Thoracic aorta (tissue), 2 donors: Measurements from ENCODE around the gene LRMDA. TPM values are rescaled to one million over a fixed set of nuclear protein-coding genes. Genes with fewer than 3 reads are reported as not detected.

Experiments
- ATAC-seq: fragments of 150-250 bp; one replicate; pipeline ENCODE4 v1.8.0; 2017; ENCODE audit warnings: low read depth; ENCODE audit not compliant: insufficient number of reproducible peaks, low FRiP score
- DNase-seq: peaks from one replicate; pipeline ENCODE4 v3.0.0-alpha.2; 2020; ENCODE audit warnings: low spot score
- H3K27ac ChIP-seq, 2 donors: fragments of 200-600 bp; sonication (generic); 1 replicate in 1 of 2; 2 replicates in 1 of 2; pipeline ENCODE4 v1.5.1; 2016; ENCODE audit warnings: mild to moderate bottlenecking in 2 of 2, moderate library complexity in 2 of 2
- H3K27me3 ChIP-seq: fragments of 200-600 bp; sonication (generic); replicated peaks from 2 replicates; pipeline ENCODE4 v1.6.0; 2016; ENCODE audit warnings: mild to moderate bottlenecking; ENCODE audit not compliant: insufficient read depth
- H3K36me3 ChIP-seq: fragments of 200-600 bp; sonication (generic); one replicate; pipeline ENCODE4 v1.5.1; 2016
- H3K4me1 ChIP-seq, 2 donors: fragments of 200-600 bp; sonication (generic); 1 replicate in 1 of 2; 2 replicates in 1 of 2; pipeline versions ENCODE4 v1.5.1 to v1.6.0; 2016; ENCODE audit warnings: low read depth in 2 of 2, mild to moderate bottlenecking in 1 of 2; ENCODE audit not compliant: control insufficient read depth in 1 of 2
- H3K4me3 ChIP-seq: fragments of 200-600 bp; sonication (generic); 2 replicates; pipeline ENCODE4 v1.5.1; 2016; ENCODE audit warnings: mild to moderate bottlenecking
- H3K9me3 ChIP-seq: fragments of 200-600 bp; sonication (generic); 2 replicates; pipeline ENCODE4 v1.5.1; 2016
- CTCF ChIP-seq: fragments of 200-600 bp; sonication (generic); IDR thresholded peaks from one replicate; pipeline ENCODE4 v1.5.1; 2019; ENCODE audit warnings: antibody characterized with exemption
- total RNA-seq, 2 donors: library from RNA; depleted of rRNA; stranded (reverse); fragments of >200 nt; gene quantifications; one replicate each; pipeline versions ENCODE4 v1.1.0 to v1.2.3, GENCODE V29; 2016

The LRMDA gene
- total RNA-seq, 2 donors from 2014 or later: 8.3 to 36.6 TPM

- Histone ChIP-seq H3K4me1 (peaks cover 0 to 12% of the 10 kb centered on the region in 2 donors), H3K9me3 (no peaks in the 10 kb centered on the region), H3K36me3 (no peaks in the 10 kb centered on the region), H3K27ac (no peak overlapping the region), H3K4me3 (no peak overlapping the region), H3K27me3 (no peaks in the 10 kb centered on the region)
- no peak for ATAC-seq
- DNase-seq: no peak
- no peak for TF ChIP-seq CTCF
Observed at GRCh38 chr10:75499556-75500160, 68.2 kb downstream of the LRMDA start.

GRCh38 chr10:75502389-75502788, 71.0 kb downstream of the LRMDA start:
- no peak overlapping the region for H3K27ac ChIP-seq
- H3K36me3 ChIP-seq: no peaks in the 10 kb centered on the region
- DNase-seq: no peak
- peaks cover 3 to 20% of the 10 kb centered on the region in 2 donors for H3K4me1 ChIP-seq
- H3K9me3 ChIP-seq: no peaks in the 10 kb centered on the region
- no peaks in the 10 kb centered on the region for H3K27me3 ChIP-seq
- ATAC-seq: no peak
- no peak for TF ChIP-seq CTCF
- H3K4me3 ChIP-seq: no peak overlapping the region

- Histone ChIP-seq H3K36me3 (no peaks in the 10 kb centered on the region), H3K4me3 (no peak overlapping the region), H3K27me3 (no peaks in the 10 kb centered on the region), H3K4me1 (peaks cover 8 to 24% of the 10 kb centered on the region in 2 donors), H3K27ac (no peak overlapping the region), H3K9me3 (no peaks in the 10 kb centered on the region)
- no peak for DNase-seq
- no peak for ATAC-seq
- no peak for TF ChIP-seq CTCF
Observed at GRCh38 chr10:75502838-75503237, 71.4 kb downstream of the LRMDA start.

GRCh38 chr10:75505293-75505692, 73.9 kb downstream of the LRMDA start:
- no peak for DNase-seq
- Histone ChIP-seq H3K27me3 (no peaks in the 10 kb centered on the region), H3K4me1 (peaks cover 18 to 33% of the 10 kb centered on the region in 2 donors), H3K4me3 (no peak overlapping the region), H3K27ac (no peak overlapping the region), H3K36me3 (no peaks in the 10 kb centered on the region), H3K9me3 (no peaks in the 10 kb centered on the region)
- TF ChIP-seq CTCF: no peak
- no peak for ATAC-seq

GRCh38 chr10:75505840-75506506, 74.5 kb downstream of the LRMDA start:
- H3K9me3 ChIP-seq: no peaks in the 10 kb centered on the region
- no peaks in the 10 kb centered on the region for H3K36me3 ChIP-seq
- ATAC-seq: no peak
- no peak overlapping the region for H3K4me3 ChIP-seq
- TF ChIP-seq CTCF: no peak
- DNase-seq: no peak
- H3K27ac ChIP-seq: no peak overlapping the region
- no peaks in the 10 kb centered on the region for H3K27me3 ChIP-seq
- H3K4me1 ChIP-seq: peaks cover 18 to 40% of the 10 kb centered on the region in 2 donors
